Activated naive CD4-positive, alpha-beta T cell treated with anti-CD3 and anti-CD28 coated beads, Interleukin-2, amount 50 U/mL, for 72 hours (primary cell): ENCODE results near the gene PAFAH2. TPM values are rescaled to one million over a fixed set of nuclear protein-coding genes. Genes with fewer than 3 reads are reported as not detected.
"Not testable (repeated sequence)": the region's sequence is repeated elsewhere in the genome, so short reads cannot be mapped to it uniquely, and the experiment has no call there.

Experiments
- ATAC-seq, 2 donors: fragments of 150-1000 bp; cut with Tn5 transposase; 2 replicates each; pipeline ENCODE4 v1.10.0; 2021; ENCODE audit warnings: mild to moderate bottlenecking in 2 of 2, moderate library complexity in 2 of 2
- DNase-seq, 2 donors: peaks; one replicate each; pipeline ENCODE4 v3.0.0; 2021 to 2022; ENCODE audit warnings: low spot score in 2 of 2
- H3K27ac Mint-ChIP-seq, 2 donors: one replicate each; pipeline ENCODE4 v1.8.0; 2022; ENCODE audit warnings: mild to moderate bottlenecking in 2 of 2, mixed read lengths in 2 of 2
- H3K36me3 Mint-ChIP-seq, 2 donors: one replicate each; pipeline ENCODE4 v1.8.0; 2022; ENCODE audit warnings: mixed read lengths in 2 of 2
- H3K9me3 Mint-ChIP-seq, 2 donors: one replicate each; pipeline ENCODE4 v1.8.0; 2022; ENCODE audit warnings: mixed read lengths in 2 of 2
- total RNA-seq, 2 donors: library from RNA; stranded (reverse); gene quantifications; one replicate each; pipeline ENCODE4 v1.2.3, GENCODE V29; 2022

Gene PAFAH2
- total RNA-seq, 2 donors from 2014 or later = 8.7 to 9.5 TPM

- peak overlapping the region in 1 of 2 donors; percentile 6 for H3K27ac Mint-ChIP-seq
- H3K9me3 Mint-ChIP-seq = no peaks in the 10 kb centered on the region
- H3K36me3 Mint-ChIP-seq = peaks cover 11 to 20% of the 10 kb centered on the region in 2 donors
- ATAC-seq (no peak), DNase-seq (no peak)
Measured at GRCh38 chr1:25979210-25979609, 18.7 kb downstream of the PAFAH2 start.

GRCh38 chr1:25978403-25978802, 19.5 kb downstream of the PAFAH2 start:
- no peak for ATAC-seq
- no peak for DNase-seq
- Mint-ChIP-seq H3K27ac (no peak overlapping the region), H3K9me3 (no peaks in the 10 kb centered on the region), H3K36me3 (peaks cover 19 to 20% of the 10 kb centered on the region in 2 donors)

GRCh38 chr1:25977801-25978200, 20.1 kb downstream of the PAFAH2 start:
- no peak overlapping the region for H3K27ac Mint-ChIP-seq
- ATAC-seq = no peak
- H3K9me3 Mint-ChIP-seq = no peaks in the 10 kb centered on the region
- no peak for DNase-seq
- peaks cover 17 to 19% of the 10 kb centered on the region in 2 donors for H3K36me3 Mint-ChIP-seq

GRCh38 chr1:25973610-25974321, 24.1 kb downstream of the PAFAH2 start:
- no peak for ATAC-seq
- DNase-seq = no peak
- Mint-ChIP-seq H3K9me3 (no peaks in the 10 kb centered on the region), H3K36me3 (peaks cover 10 to 15% of the 10 kb centered on the region in 2 donors), H3K27ac (peak overlapping the region in 1 of 2 donors; percentile 3)

- DNase-seq (no peak), ATAC-seq (peak; percentile 54 to 55)
- Mint-ChIP-seq H3K27ac (peak overlapping the region; percentile 85 to 87), H3K9me3 (no peaks in the 10 kb centered on the region), H3K36me3 (peaks cover 18 to 24% of the 10 kb centered on the region in 2 donors)
Measured at GRCh38 chr1:25971811-25972180, 26.1 kb downstream of the PAFAH2 start.

DNA sequence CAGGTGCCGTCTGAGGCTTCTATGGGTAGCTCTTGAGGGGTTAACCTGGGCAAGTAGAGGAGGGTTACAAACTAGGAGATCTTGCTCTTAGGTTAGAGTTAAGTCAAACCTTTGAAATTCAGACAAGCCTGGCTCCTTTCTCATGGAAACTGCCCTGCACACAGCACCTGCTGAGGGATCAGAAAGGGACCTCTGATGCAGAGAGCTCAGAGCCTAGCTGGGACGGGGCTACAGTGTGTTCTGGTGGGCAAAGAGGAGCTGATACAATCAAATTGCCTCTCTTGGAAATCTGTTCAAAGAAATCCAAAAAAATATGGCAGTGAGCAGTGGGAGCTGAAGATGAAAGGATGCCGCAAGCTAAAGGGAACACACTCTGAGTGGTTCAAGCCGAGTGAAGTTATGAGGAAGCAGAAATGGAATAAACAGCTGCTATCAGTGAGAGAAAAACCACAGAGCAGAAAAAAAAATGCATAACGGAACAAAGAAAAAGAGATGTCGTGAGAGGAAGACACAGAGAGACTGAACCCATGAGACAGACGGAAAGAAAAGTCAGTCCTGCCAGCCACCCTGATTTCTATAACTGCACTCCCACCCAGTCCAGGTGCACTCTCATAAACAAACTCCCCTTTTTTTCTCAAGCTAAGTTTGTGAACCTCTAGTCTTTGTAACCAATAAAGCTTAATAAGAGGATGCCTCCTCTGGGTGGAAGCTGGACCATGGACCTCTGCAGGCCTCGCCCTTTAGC, 26.6 kb downstream of the PAFAH2 start:
- Mint-ChIP-seq H3K9me3 (no peaks in the 10 kb centered on the region), H3K27ac (peak overlapping the region; percentile 85 to 87), H3K36me3 (peaks cover 20 to 27% of the 10 kb centered on the region in 2 donors)
- DNase-seq = peak in 1 of 2 donors; percentile 8
- peak; percentile 88 to 93 for ATAC-seq

GRCh38 chr1:25967308-25967707, 30.6 kb downstream of the PAFAH2 start:
- H3K9me3 Mint-ChIP-seq = no peaks in the 10 kb centered on the region
- peak overlapping the region; percentile 4 to 37 for H3K27ac Mint-ChIP-seq
- ATAC-seq = no peak
- H3K36me3 Mint-ChIP-seq = peaks cover 15 to 27% of the 10 kb centered on the region in 2 donors
- DNase-seq = no peak

DNA sequence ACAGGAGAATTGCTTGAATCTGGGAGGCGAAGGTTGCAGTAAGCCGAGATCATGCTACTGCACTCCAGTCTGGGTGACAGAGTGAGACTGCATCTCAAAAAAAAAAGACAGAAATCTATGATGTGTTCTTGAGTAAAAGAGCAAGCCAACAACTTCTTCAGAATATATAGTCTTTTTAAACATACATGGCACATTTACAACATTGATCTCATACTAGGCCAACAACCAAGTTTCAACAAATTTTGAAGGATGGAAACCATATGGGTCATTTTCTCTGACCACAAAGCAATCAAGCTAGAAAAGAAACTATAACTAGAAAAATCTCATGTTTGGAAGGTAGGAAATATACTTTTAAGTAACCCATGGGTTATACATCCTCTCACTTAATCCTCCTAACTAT, 38.3 kb downstream of the PAFAH2 start:
- H3K36me3 Mint-ChIP-seq = peaks cover 18 to 47% of the 10 kb centered on the region in 2 donors
- DNase-seq (no peak), ATAC-seq (no peak)
- peaks cover 4 to 10% of the 10 kb centered on the region in 2 donors for H3K9me3 Mint-ChIP-seq
- no peak overlapping the region for H3K27ac Mint-ChIP-seq

DNA sequence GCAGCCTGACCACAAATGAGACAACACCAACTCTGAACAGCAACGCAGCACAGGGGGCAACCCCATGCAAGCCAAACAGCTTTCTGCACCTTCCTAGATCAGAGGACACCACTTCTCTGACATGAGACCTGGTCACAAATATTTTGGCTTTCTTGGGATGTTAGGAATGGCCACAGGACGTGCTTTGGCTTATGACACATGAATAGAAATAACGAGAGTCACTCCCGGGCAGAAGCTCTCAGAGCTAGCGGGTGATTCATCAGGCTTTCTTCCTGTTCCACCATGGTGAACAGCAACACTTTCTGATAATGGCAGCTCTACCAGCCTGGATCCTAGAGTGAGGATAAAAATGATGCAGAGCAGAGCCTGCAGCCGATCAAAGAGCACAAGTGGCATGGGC, 39.4 kb downstream of the PAFAH2 start:
- H3K36me3 Mint-ChIP-seq = peaks cover 18 to 43% of the 10 kb centered on the region in 2 donors
- DNase-seq (no peak), ATAC-seq (no peak)
- peak overlapping the region in 1 of 2 donors; percentile 38 for H3K27ac Mint-ChIP-seq
- H3K9me3 Mint-ChIP-seq = peaks cover 4 to 10% of the 10 kb centered on the region in 2 donors

DNA sequence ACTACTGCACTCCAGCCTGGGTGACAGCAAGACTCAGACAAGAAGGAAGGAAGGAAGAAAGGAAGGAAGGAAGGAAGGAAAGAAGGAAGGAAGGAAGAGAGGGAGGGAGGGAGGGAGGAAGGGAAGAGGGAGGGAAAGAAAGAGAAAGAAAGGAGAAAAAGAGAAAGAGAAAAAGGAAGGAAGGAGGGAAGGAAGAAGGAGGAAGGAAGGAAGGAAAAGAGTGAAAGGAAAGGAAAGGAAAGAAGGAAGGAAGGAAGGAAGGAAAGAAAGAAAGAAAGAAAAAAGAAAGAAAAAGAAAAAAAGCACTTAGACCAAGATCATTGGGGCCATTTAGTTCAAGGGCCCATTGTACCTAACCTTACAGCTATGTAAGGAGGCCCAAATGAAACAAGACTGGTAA, 42.3 kb downstream of the PAFAH2 start:
- Mint-ChIP-seq H3K27ac (peak overlapping the region in 1 of 2 donors; percentile 38), H3K9me3 (peaks cover 4 to 10% of the 10 kb centered on the region in 2 donors), H3K36me3 (peaks cover 18 to 27% of the 10 kb centered on the region in 2 donors)
- no peak for DNase-seq
- no peak for ATAC-seq

DNA sequence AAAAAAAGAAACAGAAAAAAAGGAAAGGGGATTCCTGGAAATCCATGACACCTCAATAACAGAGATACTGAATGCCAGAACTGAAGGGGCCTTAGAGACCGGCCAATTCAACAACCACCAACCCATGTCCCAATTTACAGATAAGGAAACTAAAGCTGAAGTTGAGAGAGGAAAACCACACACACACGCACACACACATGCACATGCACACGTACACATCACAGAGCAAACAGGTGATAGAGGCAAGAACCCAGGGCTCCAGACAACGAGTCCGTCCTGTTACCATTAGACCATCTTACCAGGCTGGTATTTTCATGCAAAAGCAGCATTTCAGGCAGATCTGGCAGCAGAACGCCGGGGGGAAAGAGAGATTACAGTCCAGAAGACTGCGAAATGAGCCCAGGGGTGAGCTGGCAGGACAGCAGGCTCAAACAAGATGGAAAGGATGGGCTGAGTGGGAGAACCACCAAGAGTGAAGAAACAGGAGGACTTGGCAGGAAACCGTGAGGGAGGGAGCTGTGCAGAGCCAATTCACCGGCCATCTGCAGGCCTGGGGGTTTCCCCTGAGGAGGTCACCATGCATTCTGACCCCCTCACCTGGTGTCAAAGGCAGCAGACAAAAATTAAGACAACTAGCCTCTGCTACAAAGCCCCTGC, 43.5 kb downstream of the PAFAH2 start:
- Mint-ChIP-seq H3K27ac (no peak overlapping the region), H3K9me3 (peaks cover 4 to 10% of the 10 kb centered on the region in 2 donors), H3K36me3 (peaks cover 14 to 17% of the 10 kb centered on the region in 2 donors)
- DNase-seq (no peak), ATAC-seq (no peak)

- Mint-ChIP-seq H3K9me3 (peaks cover 3 to 4% of the 10 kb centered on the region in 2 donors), H3K36me3 (peaks cover 6 to 7% of the 10 kb centered on the region in 2 donors), H3K27ac (peak overlapping the region; percentile 35 to 84)
- DNase-seq (no peak), ATAC-seq (no peak)
Measured at GRCh38 chr1:25952841-25953401, 44.9 kb downstream of the PAFAH2 start.

- Mint-ChIP-seq H3K27ac (no peak overlapping the region), H3K36me3 (no peaks in the 10 kb centered on the region), H3K9me3 (no peaks in the 10 kb centered on the region)
- ATAC-seq = no peak
- DNase-seq = no peak
Measured at GRCh38 chr1:25948641-25949040, 49.2 kb downstream of the PAFAH2 start.

GRCh38 chr1:25947027-25947426, 50.8 kb downstream of the PAFAH2 start:
- H3K27ac Mint-ChIP-seq = no peak overlapping the region
- ATAC-seq (no peak), DNase-seq (no peak)
- H3K9me3 Mint-ChIP-seq = peaks cover 0 to 4% of the 10 kb centered on the region in 2 donors
- peaks cover 4 to 5% of the 10 kb centered on the region in 2 donors for H3K36me3 Mint-ChIP-seq

GRCh38 chr1:25945761-25946160, 52.1 kb downstream of the PAFAH2 start:
- H3K36me3 Mint-ChIP-seq = peaks cover 4 to 5% of the 10 kb centered on the region in 2 donors
- DNase-seq (no peak), ATAC-seq (no peak)
- H3K27ac Mint-ChIP-seq = no peak overlapping the region
- peaks cover 0 to 4% of the 10 kb centered on the region in 2 donors for H3K9me3 Mint-ChIP-seq

DNA sequence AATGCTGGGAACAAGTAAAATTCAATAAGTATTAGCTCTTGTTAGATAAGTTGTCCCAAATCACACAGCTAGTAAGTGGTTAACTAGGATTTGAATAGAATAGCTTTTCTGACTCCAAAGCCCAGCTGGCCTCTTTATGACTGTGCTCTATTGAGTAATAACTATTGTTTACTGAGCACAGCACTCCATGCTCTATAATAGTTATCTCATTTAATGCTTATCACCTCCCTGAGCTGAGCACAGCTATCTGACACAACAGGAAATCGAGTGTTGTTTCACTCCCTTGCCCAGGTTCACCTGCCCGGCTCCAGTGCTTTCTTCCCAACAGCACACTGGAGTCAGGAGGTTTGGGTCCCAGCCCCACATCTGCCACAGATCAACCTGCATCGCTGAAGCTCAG, 52.9 kb downstream of the PAFAH2 start:
- Mint-ChIP-seq H3K36me3 (peaks cover 4 to 5% of the 10 kb centered on the region in 2 donors), H3K9me3 (peaks cover 0 to 4% of the 10 kb centered on the region in 2 donors), H3K27ac (no peak overlapping the region)
- peak in 1 of 2 donors; percentile 48 for ATAC-seq
- no peak for DNase-seq

DNA sequence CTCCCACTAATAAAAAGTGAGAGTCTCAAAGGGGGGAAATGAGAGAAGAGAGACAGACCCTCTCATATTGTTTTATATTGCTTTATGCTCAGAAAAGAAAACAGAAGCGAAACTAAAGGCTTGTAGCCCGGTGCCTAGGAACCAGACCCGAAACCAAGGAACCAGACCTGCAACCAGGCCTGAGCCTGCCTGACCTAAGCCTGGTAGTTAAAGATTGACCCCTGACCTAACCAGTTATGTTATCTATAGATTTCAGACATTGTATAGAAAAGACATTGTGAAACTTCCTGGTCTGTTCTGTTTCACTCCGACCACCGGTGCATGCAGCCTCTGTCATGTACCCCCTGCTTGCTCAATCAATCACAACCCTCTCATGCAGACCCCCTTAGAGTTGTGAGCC, 54.4 kb downstream of the PAFAH2 start:
- H3K9me3 Mint-ChIP-seq, ATAC-seq, H3K36me3 Mint-ChIP-seq, H3K27ac Mint-ChIP-seq, DNase-seq: not testable (repeated sequence)
